Measurements from ENCODE around the gene TXNRD2.
"Not testable (repeated sequence)": the region's sequence is repeated elsewhere in the genome, so short reads cannot be mapped to it uniquely, and the experiment has no call there.

GRCh38 chr22:19907902-19908301, 33.7 kb downstream of the TXNRD2 start:
- TF ChIP-seq ZNF274 (IDR thresholded peaks at IDR 0.05; ENCODE audit: low read depth, low read length); SUZ12 (IDR thresholded peaks at IDR 0.05; ENCODE audit: extremely low read depth, insufficient read depth, insufficient read length): not testable (repeated sequence)

Data from NT2/D1 (cell line).